ENCODE data around the gene C6orf120. TPM values are rescaled to one million over a fixed set of nuclear protein-coding genes. Genes with fewer than 3 reads are reported as not detected.
A peak's percentile ranks its signal among the peaks of the same experiment; 100 is the strongest.

C6orf120 gene
- polyA plus RNA-seq, 3 donors, result 8.3 to 31.4 (median 28.5) TPM

DNA sequence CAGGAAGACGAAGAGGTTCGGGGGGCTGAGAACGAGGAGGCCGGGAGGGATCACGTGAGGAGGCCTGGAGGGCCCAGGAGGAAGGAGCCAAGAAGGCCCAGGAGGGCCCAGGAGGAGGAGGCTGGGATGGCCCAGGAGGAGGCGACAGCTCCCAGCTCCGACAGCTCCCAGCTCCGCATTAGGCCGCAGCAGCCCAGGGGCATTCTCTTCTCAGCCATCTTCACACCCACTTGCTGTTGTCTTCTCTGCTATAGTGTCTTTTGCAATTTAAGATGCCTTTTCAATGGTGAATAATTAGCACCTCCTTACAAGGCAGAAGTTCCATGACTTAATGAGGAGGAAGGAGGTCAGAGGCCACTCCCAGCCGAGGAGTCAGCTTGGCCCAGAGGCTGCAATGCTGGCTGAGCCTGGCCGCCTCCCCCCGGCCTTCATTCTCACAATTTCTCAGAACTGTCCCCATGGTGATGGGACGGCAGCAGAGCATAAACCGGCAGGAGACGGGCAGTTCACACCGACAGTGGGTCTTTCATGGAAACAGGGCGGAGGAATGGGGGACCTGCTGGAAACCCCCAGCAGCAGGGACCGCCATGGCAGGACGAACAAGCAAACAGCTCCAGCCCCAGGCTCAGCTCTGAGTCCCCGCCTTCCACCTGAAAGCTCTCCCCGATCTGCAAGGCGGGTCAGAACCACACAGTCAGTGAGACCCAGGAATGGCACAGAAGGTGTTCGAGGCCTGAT is 45.2 kb upstream of the C6orf120 start:
- H3K4me3 ChIP-seq (replicated peaks in 1 of 3; ENCODE audit: low read depth in 2 of 3, low read length in 3 of 3), result no peak overlapping the region
- H3K36me3 Mint-ChIP-seq, result peaks cover 21% of the 10 kb centered on the region in 2 donors
- H3K9ac ChIP-seq (ENCODE audit: insufficient read depth, low read length, poor library complexity, severe bottlenecking), result no peak overlapping the region
- H3K9me3 ChIP-seq (replicated peaks in 1 of 2; ENCODE audit: control insufficient read depth in 1 of 2, insufficient read depth in 1 of 2, low read length in 2 of 2), result no peaks in the 10 kb centered on the region
- peak overlapping the region in 2 of 7 donors; percentile 3 to 14 for H3K27ac Mint-ChIP-seq
- H3K4me1 ChIP-seq (ENCODE audit: control insufficient read depth in 1 of 2, insufficient read depth in 2 of 2, low read length in 2 of 2), result peaks cover 0 to 6% of the 10 kb centered on the region in 2 donors
- H3K4me3 Mint-ChIP-seq, result no peak overlapping the region
- peaks cover 0 to 6% (median 6%) of the 10 kb centered on the region in 3 donors for H3K27me3 Mint-ChIP-seq (ENCODE audit: low read depth in 3 of 3)
- H2AFZ ChIP-seq (ENCODE audit: insufficient read depth, low read depth, low read length, poor library complexity, severe bottlenecking), result no peak overlapping the region
- peaks cover 0 to 17% of the 10 kb centered on the region in 2 donors for H3K36me3 ChIP-seq (replicated peaks in 1 of 2; ENCODE audit: control insufficient read depth in 1 of 2, insufficient read depth in 2 of 2, low read length in 2 of 2)
- H3K79me2 ChIP-seq (ENCODE audit: insufficient read depth, low read length), result no peaks in the 10 kb centered on the region
- TF ChIP-seq, protein P1, sequence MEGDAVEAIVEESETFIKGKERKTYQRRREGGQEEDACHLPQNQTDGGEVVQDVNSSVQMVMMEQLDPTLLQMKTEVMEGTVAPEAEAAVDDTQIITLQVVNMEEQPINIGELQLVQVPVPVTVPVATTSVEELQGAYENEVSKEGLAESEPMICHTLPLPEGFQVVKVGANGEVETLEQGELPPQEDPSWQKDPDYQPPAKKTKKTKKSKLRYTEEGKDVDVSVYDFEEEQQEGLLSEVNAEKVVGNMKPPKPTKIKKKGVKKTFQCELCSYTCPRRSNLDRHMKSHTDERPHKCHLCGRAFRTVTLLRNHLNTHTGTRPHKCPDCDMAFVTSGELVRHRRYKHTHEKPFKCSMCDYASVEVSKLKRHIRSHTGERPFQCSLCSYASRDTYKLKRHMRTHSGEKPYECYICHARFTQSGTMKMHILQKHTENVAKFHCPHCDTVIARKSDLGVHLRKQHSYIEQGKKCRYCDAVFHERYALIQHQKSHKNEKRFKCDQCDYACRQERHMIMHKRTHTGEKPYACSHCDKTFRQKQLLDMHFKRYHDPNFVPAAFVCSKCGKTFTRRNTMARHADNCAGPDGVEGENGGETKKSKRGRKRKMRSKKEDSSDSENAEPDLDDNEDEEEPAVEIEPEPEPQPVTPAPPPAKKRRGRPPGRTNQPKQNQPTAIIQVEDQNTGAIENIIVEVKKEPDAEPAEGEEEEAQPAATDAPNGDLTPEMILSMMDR (IDR thresholded peaks at IDR 0.05), result no peak
- no peak for DNase-seq
- no peaks in the 10 kb centered on the region for H3K27me3 ChIP-seq (ENCODE audit: control insufficient read depth in 2 of 2, insufficient read depth in 2 of 2, low read length in 2 of 2)
- no peak overlapping the region for H3K27ac ChIP-seq (ENCODE audit: low read depth in 1 of 2, low read length in 2 of 2)
- H3K4me1 Mint-ChIP-seq, result peaks cover 9% of the 10 kb centered on the region
- intact Hi-C loops (cut with micrococcal nuclease), result no loop called here
- 94% methylated on average over 20 of the region's 23 CpGs for WGBS (ENCODE audit: insufficient coverage)
- no peaks in the 10 kb centered on the region for H4K20me1 ChIP-seq (ENCODE audit: insufficient read depth, low read length)
- no peak overlapping the region for H3K4me2 ChIP-seq (replicated peaks; ENCODE audit: extremely low read depth, low read length, poor library complexity, severe bottlenecking)
- H3K9me3 Mint-ChIP-seq, result peaks cover 0 to 6% (median 3%) of the 10 kb centered on the region in 7 donors

GRCh38 chr6:169657284-169657610 is 44.7 kb upstream of the C6orf120 start:
- H3K27ac ChIP-seq (ENCODE audit: low read depth in 1 of 2, low read length in 2 of 2), result no peak overlapping the region
- Mint-ChIP-seq H3K27ac (peak overlapping the region in 2 of 7 donors; percentile 3 to 14), H3K4me1 (peaks cover 9% of the 10 kb centered on the region), H3K27me3 (ENCODE audit: low read depth in 3 of 3) (peaks cover 0 to 6% (median 6%) of the 10 kb centered on the region in 3 donors), H3K4me3 (no peak overlapping the region), H3K36me3 (peaks cover 22 to 23% of the 10 kb centered on the region in 2 donors), H3K9me3 (peaks cover 0 to 6% (median 3%) of the 10 kb centered on the region in 7 donors)
- TF ChIP-seq, protein P1 (IDR thresholded peaks at IDR 0.05), result no peak
- H3K79me2 ChIP-seq (ENCODE audit: insufficient read depth, low read length), result no peaks in the 10 kb centered on the region
- H3K4me1 ChIP-seq (ENCODE audit: control insufficient read depth in 1 of 2, insufficient read depth in 2 of 2, low read length in 2 of 2), result peaks cover 0 to 6% of the 10 kb centered on the region in 2 donors
- DNase-seq, result no peak
- peaks cover 0 to 17% of the 10 kb centered on the region in 2 donors for H3K36me3 ChIP-seq (replicated peaks in 1 of 2; ENCODE audit: control insufficient read depth in 1 of 2, insufficient read depth in 2 of 2, low read length in 2 of 2)
- no peaks in the 10 kb centered on the region for H4K20me1 ChIP-seq (ENCODE audit: insufficient read depth, low read length)
- no peak overlapping the region for H3K4me2 ChIP-seq (replicated peaks; ENCODE audit: extremely low read depth, low read length, poor library complexity, severe bottlenecking)
- H3K27me3 ChIP-seq (ENCODE audit: control insufficient read depth in 2 of 2, insufficient read depth in 2 of 2, low read length in 2 of 2), result no peaks in the 10 kb centered on the region
- intact Hi-C loops (cut with micrococcal nuclease), result no loop called here
- H3K9ac ChIP-seq (ENCODE audit: insufficient read depth, low read length, poor library complexity, severe bottlenecking), result no peak overlapping the region
- WGBS (ENCODE audit: insufficient coverage), result 94% methylated on average over 9 of the region's 13 CpGs
- H3K9me3 ChIP-seq (replicated peaks in 1 of 2; ENCODE audit: control insufficient read depth in 1 of 2, insufficient read depth in 1 of 2, low read length in 2 of 2), result no peaks in the 10 kb centered on the region
- no peak overlapping the region for H2AFZ ChIP-seq (ENCODE audit: insufficient read depth, low read depth, low read length, poor library complexity, severe bottlenecking)
- no peak overlapping the region for H3K4me3 ChIP-seq (replicated peaks in 1 of 3; ENCODE audit: low read depth in 2 of 3, low read length in 3 of 3)

Data from CD14-positive monocyte (primary cell).